Measurements from ENCODE around the gene OBSCN.
"Not testable (repeated sequence)": the region's sequence is repeated elsewhere in the genome, so short reads cannot be mapped to it uniquely, and the experiment has no call there.

Gene OBSCN

DNA sequence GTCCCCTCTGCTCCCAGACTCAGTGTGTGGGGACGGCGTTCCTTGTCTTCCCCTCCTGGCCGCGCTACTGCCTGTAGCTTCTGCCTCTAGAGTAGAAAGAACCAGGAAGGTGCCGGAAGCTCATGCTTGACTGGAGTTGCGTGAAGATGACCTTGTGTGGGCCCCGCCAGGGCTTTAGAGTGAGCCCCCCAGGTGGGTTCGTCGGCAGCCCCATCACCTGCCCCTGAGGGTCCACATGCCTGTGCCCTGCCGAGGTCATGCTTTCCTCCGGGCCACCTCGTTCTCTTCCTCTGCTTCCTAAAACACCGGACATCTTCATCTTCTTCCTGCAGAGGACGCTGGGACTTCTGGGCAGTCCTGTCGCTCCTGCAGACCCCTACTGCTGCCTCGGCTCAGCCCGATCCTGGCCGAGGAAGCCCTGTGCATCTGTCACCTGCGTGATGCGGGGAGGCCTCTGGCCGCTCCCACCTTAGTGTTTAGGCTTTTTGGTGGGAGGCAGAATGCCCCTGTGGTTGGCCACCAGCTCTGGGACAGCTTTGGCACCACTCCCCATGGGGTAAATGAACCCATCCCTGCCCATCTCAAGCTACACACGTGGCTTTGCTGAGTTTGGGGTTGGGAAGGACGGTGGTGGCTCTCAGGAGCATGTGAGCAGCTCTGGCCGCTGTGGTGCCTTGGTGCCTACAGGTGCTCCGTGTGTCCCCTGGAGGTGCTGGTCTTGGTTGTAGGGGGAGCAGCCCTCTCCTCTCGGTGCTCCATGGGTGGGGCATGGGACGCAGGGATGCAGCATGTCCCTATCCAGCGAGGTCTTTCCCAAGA lies 12.3 kb downstream of the OBSCN start:
- DNase-seq (ENCODE audit: low spot score), result no peak
- TF ChIP-seq CTCF (IDR thresholded peaks at IDR 0.05; ENCODE audit: borderline replicate concordance, control extremely low read depth, extremely low read depth, insufficient read depth, missing control alignments), result no peak
- in situ Hi-C loops (cut with MboI; ENCODE audit: low sequenced_read_pairs, unreplicated experiment), result no loop called here

DNA sequence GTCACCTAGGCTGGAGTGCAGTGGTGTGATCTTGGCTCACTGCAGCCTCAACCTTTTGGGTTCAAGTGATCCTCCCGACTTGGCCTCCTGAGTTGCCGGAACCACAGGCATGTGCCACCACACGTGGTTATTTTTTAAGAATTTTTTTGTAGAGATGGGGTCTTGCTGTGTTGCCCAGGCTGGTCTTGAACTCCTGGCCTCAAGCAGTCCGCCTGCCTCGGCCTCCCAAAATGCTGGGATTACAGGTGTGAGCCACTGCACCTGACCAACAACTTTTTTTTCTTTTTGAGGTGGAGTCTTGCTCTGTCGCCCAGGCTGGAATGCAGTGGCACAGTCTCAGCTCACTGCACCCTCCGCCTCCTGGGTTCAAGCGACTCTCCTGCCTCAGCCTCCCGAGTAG lies 13.3 kb downstream of the OBSCN start:
- in situ Hi-C loops (cut with MboI; ENCODE audit: low sequenced_read_pairs, unreplicated experiment); DNase-seq (ENCODE audit: low spot score): not testable (repeated sequence)

DNA sequence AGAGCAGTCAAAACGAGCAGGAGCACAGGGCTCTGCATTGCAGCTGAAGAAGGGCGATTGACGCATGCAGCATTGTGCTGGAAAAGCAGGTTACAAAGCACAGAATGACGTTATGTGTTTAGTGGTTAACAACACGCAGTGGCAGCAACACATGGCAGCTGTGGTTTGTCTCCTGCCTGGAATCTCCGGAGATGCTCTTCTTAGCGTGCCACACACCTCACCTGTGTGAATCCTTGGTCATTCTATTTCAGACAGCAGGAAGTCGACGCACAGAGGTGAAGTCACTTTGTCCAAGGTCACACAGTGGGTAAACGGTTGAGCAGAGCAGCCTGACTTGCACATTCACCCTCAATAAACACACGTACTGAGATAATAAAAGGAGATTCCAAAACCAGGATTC lies 14.7 kb downstream of the OBSCN start:
- DNase-seq (ENCODE audit: low spot score), result no peak
- no peak for TF ChIP-seq CTCF (IDR thresholded peaks at IDR 0.05; ENCODE audit: borderline replicate concordance, control extremely low read depth, extremely low read depth, insufficient read depth, missing control alignments)
- in situ Hi-C loops (cut with MboI; ENCODE audit: low sequenced_read_pairs, unreplicated experiment), result no loop called here

DNA sequence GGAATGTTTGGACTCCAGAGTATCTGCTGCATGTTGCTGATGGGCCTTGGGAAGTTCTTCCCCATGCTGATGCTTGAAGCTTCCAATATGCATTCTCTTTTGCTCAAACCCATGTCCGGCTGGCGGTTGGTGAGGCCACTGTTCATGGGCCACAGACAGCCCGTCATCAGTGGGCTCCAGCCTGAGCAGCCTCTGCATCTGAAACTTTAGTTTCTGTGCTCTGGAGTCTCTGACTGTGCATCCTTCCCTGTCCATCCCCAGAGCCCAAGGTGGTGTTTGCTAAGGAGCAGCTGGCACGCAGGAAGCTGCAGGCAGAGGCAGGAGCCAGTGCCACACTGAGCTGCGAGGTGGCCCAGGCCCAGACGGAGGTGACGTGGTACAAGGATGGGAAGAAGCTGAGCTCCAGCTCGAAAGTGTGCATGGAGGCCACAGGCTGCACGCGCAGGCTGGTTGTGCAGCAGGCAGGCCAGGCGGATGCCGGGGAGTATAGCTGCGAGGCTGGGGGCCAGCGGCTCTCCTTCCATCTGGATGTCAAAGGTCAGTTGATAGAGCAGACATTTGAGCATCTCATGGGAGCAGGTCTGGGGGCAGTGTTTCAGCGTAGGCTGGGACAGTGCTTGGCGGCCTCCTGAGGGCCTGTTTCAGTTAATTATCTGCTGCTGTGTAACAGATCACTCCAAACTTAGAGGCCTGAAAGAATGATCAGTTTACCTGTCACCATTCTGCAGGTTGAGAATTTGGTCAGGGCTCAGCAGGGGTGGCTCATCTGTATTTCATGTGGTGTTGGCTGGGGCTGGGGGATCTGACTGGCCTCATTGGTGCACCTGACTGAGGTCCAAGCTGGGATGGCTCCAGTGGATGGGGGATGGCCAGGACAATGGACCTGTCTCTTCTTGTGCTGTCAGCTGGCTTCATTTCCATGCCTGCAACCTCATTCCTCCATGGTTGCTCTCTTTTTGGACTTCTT lies 16.6 kb downstream of the OBSCN start:
- DNase-seq (ENCODE audit: low spot score), result no peak
- in situ Hi-C loops (cut with MboI; ENCODE audit: low sequenced_read_pairs, unreplicated experiment), result no loop called here
- no peak for TF ChIP-seq CTCF (IDR thresholded peaks at IDR 0.05; ENCODE audit: borderline replicate concordance, control extremely low read depth, extremely low read depth, insufficient read depth, missing control alignments)

DNA sequence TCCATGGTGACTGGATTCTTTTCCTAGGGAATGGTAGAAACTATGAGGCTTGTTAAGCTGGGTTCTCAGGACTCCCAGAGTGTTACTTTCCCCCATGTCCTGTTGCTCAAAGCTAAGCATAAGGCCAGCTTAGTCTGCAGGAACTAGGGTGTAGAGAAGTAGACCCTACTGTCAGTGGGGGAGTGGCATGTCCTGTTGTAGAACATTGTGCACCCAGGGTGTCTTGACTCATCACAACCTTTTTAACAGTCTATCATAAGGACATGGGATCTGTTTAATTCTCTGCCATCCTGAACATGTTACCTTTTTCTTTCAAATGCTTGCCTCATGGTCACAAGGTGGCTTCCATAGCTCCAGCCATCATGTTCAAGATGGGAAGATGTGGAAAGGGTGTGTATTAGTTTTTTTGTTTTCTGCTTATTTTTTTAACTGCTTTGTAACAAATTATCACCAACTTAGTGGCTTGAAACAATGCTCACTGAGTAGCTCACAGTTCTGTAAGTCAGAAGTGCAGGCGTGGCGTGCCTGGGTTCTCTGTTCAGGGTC lies 17.4 kb downstream of the OBSCN start:
- in situ Hi-C loops (cut with MboI; ENCODE audit: low sequenced_read_pairs, unreplicated experiment), result no loop called here
- DNase-seq (ENCODE audit: low spot score), result no peak
- TF ChIP-seq CTCF (IDR thresholded peaks at IDR 0.05; ENCODE audit: borderline replicate concordance, control extremely low read depth, extremely low read depth, insufficient read depth, missing control alignments), result no peak

- in situ Hi-C loops (cut with MboI; ENCODE audit: low sequenced_read_pairs, unreplicated experiment), result no loop called here
- no peak for DNase-seq (ENCODE audit: low spot score)
- TF ChIP-seq CTCF (IDR thresholded peaks at IDR 0.05; ENCODE audit: borderline replicate concordance, control extremely low read depth, extremely low read depth, insufficient read depth, missing control alignments), result no peak
Observed at GRCh38 chr1:228225740-228226139, 17.9 kb downstream of the OBSCN start.
